DND-41 (cell line): Measurements from ENCODE around the gene ZNF609.

Experiments used
- ATAC-seq: fragments of 200-7000 bp; cut with Tn5 transposase; 3 replicates; pipeline ENCODE4 v1.9.1; 2021; ENCODE audit warnings: low read depth; ENCODE audit not compliant: insufficient read depth
- DNase-seq: peaks from one replicate; pipeline ENCODE4 v3.0.0-alpha.2; 2020
- H2AFZ ChIP-seq: 2 replicates; pipeline ENCODE4 v1.6.0; 2012; ENCODE audit warnings: low read depth, low read length
- H3K27ac ChIP-seq: 2 replicates; pipeline ENCODE4 v1.5.1; 2012; ENCODE audit warnings: low read length, inconsistent platforms
- H3K27me3 ChIP-seq: fragments of 200-600 bp; sonication (generic); 2 replicates; pipeline ENCODE4 v1.6.0; 2012; ENCODE audit warnings: low read length, mild to moderate bottlenecking, inconsistent platforms; ENCODE audit not compliant: insufficient read depth, poor library complexity
- H3K36me3 ChIP-seq: 2 replicates; pipeline ENCODE4 v1.5.1; 2012; ENCODE audit warnings: low read length, inconsistent platforms; ENCODE audit not compliant: insufficient read depth
- H3K4me1 ChIP-seq: 2 replicates; pipeline ENCODE4 v1.5.1; 2012; ENCODE audit warnings: mild to moderate bottlenecking, low read length; ENCODE audit not compliant: insufficient read depth
- H3K4me2 ChIP-seq: 2 replicates; pipeline ENCODE4 v1.6.0; 2012; ENCODE audit warnings: mild to moderate bottlenecking, moderate library complexity, low read length, inconsistent platforms; ENCODE audit not compliant: insufficient read depth
- H3K4me3 ChIP-seq, 2 experiments: fragments of 200-600 bp in 1 of 2; shearing (Covaris generic) in 1 of 2; 2 replicates each; pipeline ENCODE4 v1.5.1; 2012 to 2016; ENCODE audit warnings: inconsistent platforms in 2 of 2, low read length in 2 of 2, mild to moderate bottlenecking in 2 of 2, low read depth in 1 of 2, moderate library complexity in 1 of 2
- H3K79me2 ChIP-seq: 2 replicates; pipeline ENCODE4 v1.6.0; 2012; ENCODE audit warnings: low read length, inconsistent platforms; ENCODE audit not compliant: insufficient read depth
- H3K9ac ChIP-seq: 2 replicates; pipeline ENCODE4 v1.6.0; 2012; ENCODE audit warnings: low read depth, mild to moderate bottlenecking, inconsistent platforms, low read length, moderate library complexity
- H3K9me3 ChIP-seq: 2 replicates; pipeline ENCODE4 v1.5.1; 2012; ENCODE audit warnings: low read length, moderate library complexity, mild to moderate bottlenecking, inconsistent platforms; ENCODE audit not compliant: insufficient read depth, severe bottlenecking
- H4K20me1 ChIP-seq: 2 replicates; pipeline ENCODE4 v1.6.0; 2012; ENCODE audit warnings: low read length; ENCODE audit not compliant: insufficient read depth
- EZH2 ChIP-seq: IDR thresholded peaks from 3 replicates; pipeline ENCODE4 v1.6.1; 2012; ENCODE audit warnings: borderline replicate concordance, low read depth, mild to moderate bottlenecking, moderate library complexity, low read length, inconsistent platforms; ENCODE audit not compliant: severe bottlenecking
- TF ChIP-seq, protein P1 (sequence below): IDR thresholded peaks from 2 replicates; pipeline ENCODE4 v1.5.1; 2012; ENCODE audit warnings: borderline replicate concordance, low read length, moderate library complexity, mild to moderate bottlenecking; ENCODE audit not compliant: poor library complexity, severe bottlenecking; ENCODE audit errors: extremely low read depth

The ZNF609 gene

DNA sequence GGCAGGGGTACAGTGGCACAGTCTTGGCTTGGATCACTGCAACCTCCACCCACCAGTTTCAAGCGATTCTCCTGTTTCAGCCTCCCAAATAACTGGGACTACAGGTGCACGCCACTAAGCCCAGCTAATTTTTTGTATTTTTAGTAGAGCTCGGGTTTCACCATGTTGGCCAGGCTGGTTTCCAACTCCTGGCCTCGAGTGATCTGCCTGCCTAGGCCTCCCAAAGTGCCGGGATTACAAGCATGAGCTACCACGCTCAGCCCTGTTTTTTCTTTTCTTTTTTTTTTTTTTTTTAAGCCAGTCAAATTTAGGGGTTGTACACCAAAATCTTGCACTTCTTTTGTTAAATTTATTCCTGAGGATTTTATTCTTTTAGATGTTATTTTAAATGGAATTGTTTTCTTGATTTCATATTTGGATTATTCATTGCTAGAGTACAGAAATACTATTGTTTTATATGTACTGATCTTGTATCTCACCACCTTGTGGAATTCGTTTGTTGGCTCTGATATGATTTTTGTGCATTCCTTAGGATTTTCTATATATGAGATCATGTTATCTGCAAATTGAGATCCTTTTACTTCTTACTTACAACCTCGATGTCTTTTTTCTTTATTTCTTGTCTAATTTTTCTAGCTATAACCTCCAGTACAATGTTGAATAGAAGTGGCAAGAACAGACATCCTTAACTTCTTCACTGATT lies 65.6 kb downstream of the ZNF609 start:
- Histone ChIP-seq H3K4me2 (no peak overlapping the region), H3K9me3 (no peaks in the 10 kb centered on the region), H3K27ac (no peak overlapping the region), H3K9ac (no peak overlapping the region), H3K4me3 (no peak overlapping the region), H3K79me2 (peaks cover 92% of the 10 kb centered on the region), H4K20me1 (peaks cover 3% of the 10 kb centered on the region; the same call in 1 of the 2 replicates), H3K36me3 (peaks cover 11% of the 10 kb centered on the region), H3K27me3 (no peaks in the 10 kb centered on the region), H2AFZ (no peak overlapping the region), H3K4me1 (peaks cover 42% of the 10 kb centered on the region)
- TF ChIP-seq EZH2: no peak
- TF ChIP-seq, protein P1, sequence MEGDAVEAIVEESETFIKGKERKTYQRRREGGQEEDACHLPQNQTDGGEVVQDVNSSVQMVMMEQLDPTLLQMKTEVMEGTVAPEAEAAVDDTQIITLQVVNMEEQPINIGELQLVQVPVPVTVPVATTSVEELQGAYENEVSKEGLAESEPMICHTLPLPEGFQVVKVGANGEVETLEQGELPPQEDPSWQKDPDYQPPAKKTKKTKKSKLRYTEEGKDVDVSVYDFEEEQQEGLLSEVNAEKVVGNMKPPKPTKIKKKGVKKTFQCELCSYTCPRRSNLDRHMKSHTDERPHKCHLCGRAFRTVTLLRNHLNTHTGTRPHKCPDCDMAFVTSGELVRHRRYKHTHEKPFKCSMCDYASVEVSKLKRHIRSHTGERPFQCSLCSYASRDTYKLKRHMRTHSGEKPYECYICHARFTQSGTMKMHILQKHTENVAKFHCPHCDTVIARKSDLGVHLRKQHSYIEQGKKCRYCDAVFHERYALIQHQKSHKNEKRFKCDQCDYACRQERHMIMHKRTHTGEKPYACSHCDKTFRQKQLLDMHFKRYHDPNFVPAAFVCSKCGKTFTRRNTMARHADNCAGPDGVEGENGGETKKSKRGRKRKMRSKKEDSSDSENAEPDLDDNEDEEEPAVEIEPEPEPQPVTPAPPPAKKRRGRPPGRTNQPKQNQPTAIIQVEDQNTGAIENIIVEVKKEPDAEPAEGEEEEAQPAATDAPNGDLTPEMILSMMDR: no peak
- no peak for ATAC-seq
- no peak for DNase-seq

DNA sequence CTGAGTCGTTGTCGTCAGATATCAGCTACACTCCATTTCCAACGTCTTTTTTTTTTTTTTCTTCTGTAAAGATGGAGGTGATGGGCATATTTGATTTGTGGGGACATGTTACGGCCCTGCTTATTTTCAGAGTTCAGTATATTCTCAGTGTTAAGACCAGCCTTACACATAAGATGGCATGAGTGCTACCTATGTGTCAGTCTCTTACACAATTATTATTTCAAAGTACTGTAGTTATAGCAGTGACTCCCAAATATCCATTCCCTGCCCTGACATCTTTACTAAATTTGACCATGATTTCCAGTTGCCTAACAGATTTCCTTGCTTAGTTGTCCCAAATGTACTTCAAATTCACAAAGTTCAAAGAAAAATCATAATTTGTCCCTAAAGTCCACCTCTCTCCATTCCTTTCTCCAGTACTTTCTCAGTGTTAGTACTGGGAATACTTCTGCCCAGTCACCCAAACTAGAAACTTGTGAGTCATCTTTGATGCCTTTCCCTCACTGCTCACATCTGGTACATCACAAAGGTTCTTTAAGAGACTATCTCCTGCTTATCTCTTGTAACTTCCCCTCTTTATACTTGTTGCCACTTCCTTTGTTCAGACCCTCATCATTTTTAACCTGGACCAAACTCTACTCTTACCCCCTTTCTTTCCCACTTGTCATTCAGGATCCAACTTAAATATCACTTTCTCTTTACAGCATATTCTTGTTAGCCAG lies 67.0 kb downstream of the ZNF609 start:
- Histone ChIP-seq H3K4me1 (peaks cover 57% of the 10 kb centered on the region), H3K27me3 (no peaks in the 10 kb centered on the region), H2AFZ (no peak overlapping the region), H4K20me1 (peaks cover 3% of the 10 kb centered on the region; the same call in 1 of the 2 replicates), H3K79me2 (peaks cover 87% of the 10 kb centered on the region), H3K9ac (no peak overlapping the region), H3K9me3 (no peaks in the 10 kb centered on the region), H3K36me3 (peaks cover 11% of the 10 kb centered on the region), H3K4me2 (peak overlapping the region; percentile 28; the same call in 1 of the 2 replicates), H3K4me3 (no peak overlapping the region), H3K27ac (peak overlapping the region; percentile 63)
- ATAC-seq (peak; percentile 82), DNase-seq (peak; percentile 23)
- TF ChIP-seq EZH2: no peak
- TF ChIP-seq, protein P1: no peak

DNA sequence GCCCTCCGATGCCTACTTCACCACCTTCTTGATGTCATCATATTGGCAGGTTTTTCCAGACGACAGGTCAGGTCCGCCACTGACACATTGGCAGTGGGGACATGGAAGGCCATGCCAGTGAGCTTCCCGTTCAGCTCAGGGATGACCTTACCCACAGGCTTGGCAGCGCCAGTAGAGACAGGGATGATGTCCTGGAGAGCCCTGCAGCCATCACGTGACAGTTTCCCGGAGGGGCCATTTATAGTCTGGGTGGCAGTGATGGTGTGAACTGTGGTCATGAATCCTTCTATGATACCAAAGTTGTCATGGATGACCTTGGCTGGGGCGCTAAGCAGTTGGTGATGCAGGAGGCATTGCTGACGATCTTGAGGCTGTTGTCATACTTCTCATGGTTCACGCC lies 68.5 kb downstream of the ZNF609 start:
- DNase-seq (no peak), ATAC-seq (no peak)
- Histone ChIP-seq H4K20me1 (peaks cover 3% of the 10 kb centered on the region; the same call in 1 of the 2 replicates), H3K9me3 (no peaks in the 10 kb centered on the region), H3K27ac (peak overlapping the region; percentile 59; the same call in 1 of the 2 replicates), H3K79me2 (peaks cover 82% of the 10 kb centered on the region), H3K4me2 (no peak overlapping the region), H3K9ac (no peak overlapping the region), H2AFZ (no peak overlapping the region), H3K4me1 (peaks cover 71% of the 10 kb centered on the region), H3K4me3 (no peak overlapping the region), H3K36me3 (peaks cover 11% of the 10 kb centered on the region), H3K27me3 (no peaks in the 10 kb centered on the region)
- TF ChIP-seq, protein P1: no peak
- no peak for TF ChIP-seq EZH2
